ENCODE measurements around the gene EEF1AKMT3. TPM values are rescaled to one million over a fixed set of nuclear protein-coding genes. Genes with fewer than 3 reads are reported as not detected.

EEF1AKMT3 gene
- total and polyA plus RNA-seq, 2 experiments from 2014 or later, result 1.3 to 5.3 TPM

- no peak overlapping the region for H3K27ac Mint-ChIP-seq
- ATAC-seq, result no peak
- H2AFZ ChIP-seq, result no peak overlapping the region
- H3K4me3 ChIP-seq, result no peak overlapping the region
- H4K20me1 ChIP-seq (replicated peaks; ENCODE audit: insufficient read depth), result no peaks in the 10 kb centered on the region
- peaks cover 75% of the 10 kb centered on the region for H3K27me3 ChIP-seq (ENCODE audit: insufficient read depth)
- no peak overlapping the region for H3K27ac ChIP-seq (ENCODE audit: low read depth)
- H3K9me3 Mint-ChIP-seq, result peaks cover 1% of the 10 kb centered on the region
- peaks cover 7% of the 10 kb centered on the region for H3K36me3 Mint-ChIP-seq (ENCODE audit: low read depth)
- peaks cover 66% of the 10 kb centered on the region for H3K27me3 Mint-ChIP-seq (ENCODE audit: insufficient read depth, low read depth, poor library complexity)
- no peaks in the 10 kb centered on the region for H3K9me2 ChIP-seq (ENCODE audit: insufficient read depth)
- TF ChIP-seq JUNB (IDR thresholded peaks at IDR 0.05; ENCODE audit: unreplicated experiment) (no peak), CREB1 (CRISPR knock-in tag; IDR thresholded peaks at IDR 0.05; ENCODE audit: low read depth) (no peak), REST (IDR thresholded peaks at IDR 0.05; ENCODE audit: unreplicated experiment) (no peak), ZNF114 (CRISPR knock-in tag; IDR thresholded peaks at IDR 0.05) (no peak), ZNF462 (CRISPR knock-in tag; IDR thresholded peaks at IDR 0.05) (no peak), POLR2AphosphoS5 (IDR thresholded peaks at IDR 0.05; ENCODE audit: low read depth) (no peak)
- H3K36me3 ChIP-seq (ENCODE audit: insufficient read depth), result peaks cover 3% of the 10 kb centered on the region; the same call in 1 of the 2 replicates
- H3K4me2 ChIP-seq, result no peak overlapping the region
- H3K4me1 ChIP-seq (ENCODE audit: insufficient read depth), result peaks cover 14% of the 10 kb centered on the region
- H3K4me3 Mint-ChIP-seq, result no peak overlapping the region
- H3K79me2 ChIP-seq (replicated peaks; ENCODE audit: insufficient read depth), result no peaks in the 10 kb centered on the region
- no peak for DNase-seq (ENCODE audit: low spot score)
- peaks cover 28% of the 10 kb centered on the region for H3K4me1 Mint-ChIP-seq
- H3F3A ChIP-seq (replicated peaks; ENCODE audit: low read depth), result peaks cover 17% of the 10 kb centered on the region
Observed at GRCh38 chr12:57741413-57741789, 31.0 kb upstream of the EEF1AKMT3 start.
